GM12873 (cell line): ENCODE data around the gene BHLHE23.

Experiments
- CTCF ChIP-seq: IDR thresholded peaks from 2 replicates; pipeline ENCODE4 v1.5.1; 2012; ENCODE audit warnings: low read depth, mild to moderate bottlenecking, moderate library complexity, low read length, control low read depth; ENCODE audit not compliant: insufficient read depth; ENCODE audit errors: missing control alignments

The BHLHE23 gene

DNA sequence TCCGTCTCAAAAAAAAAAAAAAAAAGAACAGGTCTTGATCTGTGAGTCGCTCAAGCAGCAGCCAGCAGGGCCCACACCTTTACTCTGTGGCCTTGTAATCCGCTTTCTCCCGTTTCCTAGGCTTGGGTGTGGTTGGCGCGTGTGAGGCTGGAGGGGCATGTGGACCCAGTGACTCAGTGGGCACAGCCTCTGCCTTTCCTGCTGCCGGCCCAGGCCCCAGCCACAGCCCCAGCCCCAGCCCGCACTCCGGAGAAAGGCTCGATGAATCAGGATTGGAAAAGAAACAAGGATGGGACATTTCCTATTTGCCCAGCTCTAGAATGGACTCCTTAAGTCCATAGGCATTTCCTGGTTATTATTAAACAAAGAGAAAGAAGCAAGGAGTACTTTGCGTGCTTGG lies 4.3 kb downstream of the BHLHE23 start:
- no peak for TF ChIP-seq CTCF

GRCh38 chr20:63000958-63001357 lies 5.8 kb downstream of the BHLHE23 start:
- no peak for TF ChIP-seq CTCF

DNA sequence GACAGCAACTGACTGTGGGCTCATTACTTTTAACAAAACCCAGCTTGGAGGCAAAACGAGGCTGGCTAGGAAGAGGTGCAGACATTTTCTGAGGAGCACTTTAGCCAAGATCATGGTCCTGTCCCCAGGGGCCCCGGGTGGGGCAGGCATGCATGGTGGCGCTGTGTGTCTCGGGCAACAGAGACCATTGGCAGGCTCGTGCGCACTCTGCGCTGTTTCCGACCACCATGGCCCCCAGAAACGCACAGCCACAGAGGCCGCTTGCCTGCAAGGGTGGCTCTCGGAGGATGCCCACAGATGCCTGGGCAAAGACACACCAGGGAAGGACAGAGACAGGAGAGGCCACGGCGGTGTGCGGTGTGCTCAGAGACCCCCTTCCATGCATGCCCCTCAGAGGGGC lies 6.7 kb downstream of the BHLHE23 start:
- no peak for TF ChIP-seq CTCF

- no peak for TF ChIP-seq CTCF
Measured at GRCh38 chr20:62999580-62999979, 7.2 kb downstream of the BHLHE23 start.

DNA sequence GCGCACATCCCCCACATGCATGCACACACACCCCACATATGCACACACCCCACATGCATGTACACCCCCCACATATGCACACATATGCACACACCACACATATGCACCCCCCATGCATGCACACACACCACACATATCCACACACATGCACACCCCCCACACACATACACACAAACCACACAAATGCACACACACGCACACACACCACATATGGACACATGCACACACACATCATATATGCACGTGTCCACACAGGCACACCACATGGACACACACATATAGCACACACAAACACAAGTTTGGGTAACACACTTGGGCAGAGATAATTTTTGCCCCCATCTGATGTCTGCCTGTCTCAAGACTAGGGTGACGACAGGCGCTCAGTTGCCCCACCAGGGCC lies 8.3 kb downstream of the BHLHE23 start:
- TF ChIP-seq CTCF = no peak

GRCh38 chr20:62997417-62998035 lies 9.2 kb downstream of the BHLHE23 start:
- TF ChIP-seq CTCF = no peak

GRCh38 chr20:62996596-62996982 lies 10.2 kb downstream of the BHLHE23 start:
- no peak for TF ChIP-seq CTCF
